PC-3 (cell line): ENCODE data around the gene GXYLT1. TPM values are rescaled to one million over a fixed set of nuclear protein-coding genes. Genes with fewer than 3 reads are reported as not detected.
A peak's percentile ranks its signal among the peaks of the same experiment; 100 is the strongest.

Source experiments
- ATAC-seq: fragments of 200-7000 bp; cut with Tn5 transposase; 2 replicates; pipeline ENCODE4 v1.9.1; 2020; ENCODE audit warnings: mild to moderate bottlenecking, moderate library complexity
- BruUV-seq: library from RNA; stranded (reverse); fragments of 400-500 nt; replicated peaks from 2 replicates; lab custom pipeline; 2021; lab: Mats Ljungman, UMichigan
- CTCF ChIA-PET: fragments of 300-600 bp; sonication (Branson Sonifier 250); formaldehyde crosslinking; loops from one replicate; lab custom pipeline; 2022; ENCODE audit warnings: antibody characterized with exemption; lab: Charles Lee
- POLR2A ChIA-PET: fragments of 300-600 bp; sonication (Branson Sonifier 250); formaldehyde crosslinking; loops from one replicate; lab custom pipeline; 2022; ENCODE audit warnings: antibody characterized with exemption; ENCODE audit not compliant: unreplicated experiment; lab: Charles Lee
- DNase-seq: peaks from one replicate; pipeline ENCODE4 v3.0.0-alpha.2; 2015
- H2AFZ ChIP-seq: fragments of 300-600 bp; sonication (generic); 2 replicates; pipeline ENCODE4 v1.6.0; 2016; ENCODE audit warnings: antibody characterized with exemption, low read length
- H3F3A ChIP-seq: fragments of 300-600 bp; sonication (generic); one replicate; pipeline ENCODE4 v1.6.0; 2017; ENCODE audit warnings: antibody characterized with exemption, low read length, control low read depth, mild to moderate bottlenecking; ENCODE audit not compliant: unreplicated experiment
- H3K27ac ChIP-seq: fragments of 300-600 bp; sonication (generic); 2 replicates; pipeline ENCODE4 v1.5.1; 2016; ENCODE audit warnings: mild to moderate bottlenecking, low read length
- H3K27me3 ChIP-seq: fragments of 300-600 bp; sonication (generic); 2 replicates; pipeline ENCODE4 v1.6.1; 2016; ENCODE audit warnings: low read length, mixed read lengths
- H3K36me3 ChIP-seq: fragments of 300-600 bp; sonication (generic); 2 replicates; pipeline ENCODE4 v1.6.1; 2016; ENCODE audit warnings: low read depth, mixed run types, low read length, mixed read lengths
- H3K4me1 ChIP-seq: fragments of 300-600 bp; sonication (generic); 2 replicates; pipeline ENCODE4 v1.5.1; 2016; ENCODE audit warnings: low read length; ENCODE audit not compliant: insufficient read depth
- H3K4me2 ChIP-seq: fragments of 300-600 bp; sonication (generic); 2 replicates; pipeline ENCODE4 v1.6.0; 2016; ENCODE audit warnings: low read length
- H3K4me3 ChIP-seq: fragments of 300-600 bp; sonication (generic); 2 replicates; pipeline ENCODE4 v1.5.1; 2016; ENCODE audit warnings: mild to moderate bottlenecking, low read length, mixed read lengths
- H3K79me2 ChIP-seq: fragments of 300-600 bp; sonication (generic); 2 replicates; pipeline ENCODE4 v1.6.1; 2017; ENCODE audit warnings: low read length, mixed read lengths
- H3K9ac ChIP-seq: fragments of 300-600 bp; sonication (generic); 2 replicates; pipeline ENCODE4 v1.6.0; 2016; ENCODE audit warnings: mild to moderate bottlenecking, low read length
- H3K9me2 ChIP-seq: fragments of 300-600 bp; sonication (generic); replicated peaks from 2 replicates; pipeline ENCODE4 v1.6.1; 2016; ENCODE audit warnings: mixed run types, low read length, mixed read lengths
- H3K9me3 ChIP-seq: fragments of 300-600 bp; sonication (generic); 2 replicates; pipeline ENCODE4 v1.6.1; 2016; ENCODE audit warnings: low read length, mixed read lengths
- H4K20me1 ChIP-seq: fragments of 300-600 bp; sonication (generic); 2 replicates; pipeline ENCODE4 v1.6.1; 2016; ENCODE audit warnings: low read length, mixed read lengths
- CTCF ChIP-seq: fragments of 300-600 bp; sonication (generic); conservative IDR thresholded peaks from 2 replicates; pipeline ENCODE4 v1.5.1; 2017; ENCODE audit warnings: antibody characterized with exemption, low read depth, mild to moderate bottlenecking, low read length
- EZH2 ChIP-seq: fragments of 300-600 bp; sonication (generic); IDR thresholded peaks from one replicate; pipeline ENCODE4 v1.6.1; 2017; ENCODE audit warnings: antibody characterized with exemption, mild to moderate bottlenecking, low read length; ENCODE audit not compliant: unreplicated experiment
- EZH2phosphoT487 ChIP-seq: fragments of 300-600 bp; sonication (generic); IDR thresholded peaks from 2 replicates; pipeline ENCODE4 v1.6.1; 2018; ENCODE audit warnings: mild to moderate bottlenecking, antibody characterized with exemption, low read length, borderline replicate concordance
- intact Hi-C: fragments of 100-400 bp; cut with micrococcal nuclease; formaldehyde crosslinking; loops from 2 replicates; pipeline ENCODE4 v1.9.0; 2023
- total RNA-seq: library from RNA; depleted of rRNA; stranded (reverse); fragments of >200 nt; gene quantifications from 2 replicates; pipeline ENCODE4 v1.2.3, GENCODE V29; 2014

The GXYLT1 gene
- total RNA-seq, 1 experiment from 2014 or later = 5.1 TPM

- no TSS peak for BruUV-seq
- POLR2A ChIA-PET = no interaction called here
- H3K9ac ChIP-seq = no peak overlapping the region
Observed at GRCh38 chr12:42090899-42091298, 53.8 kb downstream of the GXYLT1 start.

GRCh38 chr12:42086031-42086430 is 58.6 kb downstream of the GXYLT1 start:
- CTCF ChIA-PET = no interaction called here
- BruUV-seq = TSS peak; percentile 3

More at GRCh38 chr12:42090899-42091298, 53.8 kb downstream of the GXYLT1 start:
- CTCF ChIA-PET = no interaction called here
- H3K4me1 ChIP-seq = peaks cover 19% of the 10 kb centered on the region
- H3K27ac ChIP-seq = no peak overlapping the region
- H3K4me2 ChIP-seq = 0 out of 2 replicates have a peak overlapping the region, but pooled peaks have one; percentile 5
- H3K36me3 ChIP-seq = 0 out of 2 replicates have a peak, but pooled peaks cover 4% of the 10 kb centered on the region
- no peaks in the 10 kb centered on the region for H3K9me3 ChIP-seq
- no peaks in the 10 kb centered on the region for H4K20me1 ChIP-seq
- no peaks in the 10 kb centered on the region for H3K27me3 ChIP-seq
- no peak overlapping the region for H2AFZ ChIP-seq
- no peaks in the 10 kb centered on the region for H3K9me2 ChIP-seq
- ATAC-seq (peak; percentile 90), DNase-seq (peak; percentile 64)
- H3K79me2 ChIP-seq = no peaks in the 10 kb centered on the region
- no peak overlapping the region for H3K4me3 ChIP-seq
- intact Hi-C loops = no loop called here
- no peaks in the 10 kb centered on the region for H3F3A ChIP-seq
- no peak for TF ChIP-seq EZH2phosphoT487
- no peak for TF ChIP-seq EZH2
- TF ChIP-seq CTCF = no peak

More at GRCh38 chr12:42086031-42086430, 58.6 kb downstream of the GXYLT1 start:
- Histone ChIP-seq H2AFZ (no peak overlapping the region), H3K9me2 (no peaks in the 10 kb centered on the region), H3K27me3 (no peaks in the 10 kb centered on the region), H3K9me3 (no peaks in the 10 kb centered on the region), H3K27ac (no peak overlapping the region), H4K20me1 (no peaks in the 10 kb centered on the region), H3K4me1 (peaks cover 7% of the 10 kb centered on the region), H3K36me3 (0 out of 2 replicates have a peak, but pooled peaks cover 4% of the 10 kb centered on the region), H3K4me3 (no peak overlapping the region), H3K79me2 (no peaks in the 10 kb centered on the region), H3K4me2 (no peak overlapping the region), H3K9ac (no peak overlapping the region), H3F3A (no peaks in the 10 kb centered on the region)
- ATAC-seq (no peak), DNase-seq (no peak)
- TF ChIP-seq EZH2phosphoT487 (no peak), EZH2 (no peak), CTCF (no peak)
- POLR2A ChIA-PET = no interaction called here
- intact Hi-C loops = no loop called here
